ENCODE measurements around the gene ONECUT2. TPM values are rescaled to one million over a fixed set of nuclear protein-coding genes. Genes with fewer than 3 reads are reported as not detected.

Gene ONECUT2
- total RNA-seq, 1 experiment from 2014 or later: 4.3 TPM

DNA sequence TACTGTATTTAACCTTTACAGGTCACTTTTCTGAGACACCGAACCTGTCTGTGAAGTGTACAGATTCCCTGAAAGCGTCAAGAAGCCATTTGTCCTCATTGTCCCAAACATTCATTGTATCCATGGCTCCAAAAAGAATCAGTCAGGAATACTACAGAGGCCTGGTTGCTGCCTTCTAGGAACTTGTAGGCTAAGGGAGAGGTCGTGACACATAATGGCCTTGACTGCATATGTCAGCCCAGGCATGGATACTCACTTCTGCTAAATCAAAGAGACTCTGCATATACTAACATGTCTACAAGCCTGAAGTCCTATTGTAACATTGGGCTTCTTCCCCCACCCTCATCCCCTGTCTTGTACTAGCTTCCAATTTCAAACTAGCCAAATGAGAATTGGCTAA lies 40.2 kb downstream of the ONECUT2 start:
- Histone ChIP-seq H3K9me2 (ENCODE audit: insufficient read depth) (no peaks in the 10 kb centered on the region), H3K27ac (ENCODE audit: low read depth, low read length) (no peak overlapping the region), H3K4me3 (replicated peaks in 1 of 2; ENCODE audit: low read depth in 1 of 2, low read length in 2 of 2) (no peak overlapping the region), H3K79me2 (ENCODE audit: insufficient read depth, low read length) (no peaks in the 10 kb centered on the region), H2AFZ (ENCODE audit: low read depth, low read length, poor library complexity, severe bottlenecking) (no peak overlapping the region), H3K9ac (ENCODE audit: low read length) (no peak overlapping the region), H3K9me3 (ENCODE audit: control insufficient read depth in 1 of 2, insufficient read depth in 1 of 2, low read depth in 1 of 2, low read length in 2 of 2) (no peaks in the 10 kb centered on the region), H3K36me3 (ENCODE audit: control insufficient read depth in 1 of 2, insufficient read depth in 2 of 2, low read length in 2 of 2) (no peaks in the 10 kb centered on the region), H3K4me1 (ENCODE audit: control insufficient read depth in 1 of 2, insufficient read depth in 2 of 2, low read length in 2 of 2) (no peaks in the 10 kb centered on the region), H4K20me1 (ENCODE audit: insufficient read depth) (no peaks in the 10 kb centered on the region), H3K4me2 (ENCODE audit: low read length) (no peak overlapping the region), H3K27me3 (ENCODE audit: insufficient read depth, low read length) (no peaks in the 10 kb centered on the region)
- ChIA-PET POLR2A (no interaction called here), RAD21 (ENCODE audit: low non-redundant PET in 1 of 2, low total read pairs in 2 of 2, uncharacterized antibody in 2 of 2, unreplicated experiment in 2 of 2) (no interaction called here), CTCF (no interaction called here)
- no peak for TF ChIP-seq CEBPB (IDR thresholded peaks at IDR 0.05; ENCODE audit: low read depth)
- TF ChIP-seq SIN3A (IDR thresholded peaks at IDR 0.05; ENCODE audit: low read depth): no peak
- no peak for TF ChIP-seq POLR2A (IDR thresholded peaks at IDR 0.05; ENCODE audit: borderline replicate concordance, extremely low read depth, insufficient read depth, insufficient read length)
- no peak for TF ChIP-seq POLR2AphosphoS5 (IDR thresholded peaks at IDR 0.05; ENCODE audit: low read depth, low read length)
- no peak for TF ChIP-seq CBX3 (IDR thresholded peaks at IDR 0.05; ENCODE audit: low read depth)
- no peak for TF ChIP-seq TCF7L2 (IDR thresholded peaks at IDR 0.05; ENCODE audit: borderline replicate concordance, extremely low read depth, insufficient read depth, insufficient read length)
- TF ChIP-seq SRF (IDR thresholded peaks at IDR 0.05; ENCODE audit: low read depth): no peak
- TF ChIP-seq FOSL1 (IDR thresholded peaks at IDR 0.05; ENCODE audit: low read depth): no peak
- no peak for TF ChIP-seq EGR1 (IDR thresholded peaks at IDR 0.05; ENCODE audit: low read depth)
- TF ChIP-seq, protein P1, sequence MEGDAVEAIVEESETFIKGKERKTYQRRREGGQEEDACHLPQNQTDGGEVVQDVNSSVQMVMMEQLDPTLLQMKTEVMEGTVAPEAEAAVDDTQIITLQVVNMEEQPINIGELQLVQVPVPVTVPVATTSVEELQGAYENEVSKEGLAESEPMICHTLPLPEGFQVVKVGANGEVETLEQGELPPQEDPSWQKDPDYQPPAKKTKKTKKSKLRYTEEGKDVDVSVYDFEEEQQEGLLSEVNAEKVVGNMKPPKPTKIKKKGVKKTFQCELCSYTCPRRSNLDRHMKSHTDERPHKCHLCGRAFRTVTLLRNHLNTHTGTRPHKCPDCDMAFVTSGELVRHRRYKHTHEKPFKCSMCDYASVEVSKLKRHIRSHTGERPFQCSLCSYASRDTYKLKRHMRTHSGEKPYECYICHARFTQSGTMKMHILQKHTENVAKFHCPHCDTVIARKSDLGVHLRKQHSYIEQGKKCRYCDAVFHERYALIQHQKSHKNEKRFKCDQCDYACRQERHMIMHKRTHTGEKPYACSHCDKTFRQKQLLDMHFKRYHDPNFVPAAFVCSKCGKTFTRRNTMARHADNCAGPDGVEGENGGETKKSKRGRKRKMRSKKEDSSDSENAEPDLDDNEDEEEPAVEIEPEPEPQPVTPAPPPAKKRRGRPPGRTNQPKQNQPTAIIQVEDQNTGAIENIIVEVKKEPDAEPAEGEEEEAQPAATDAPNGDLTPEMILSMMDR (IDR thresholded peaks at IDR 0.05 in 2 of 3, conservative IDR thresholded peaks at IDR 0.05 in 1 of 3; ENCODE audit: borderline replicate concordance in 1 of 3, insufficient read depth in 1 of 3, low read depth in 2 of 3, low read length in 2 of 3): no peak
- TF ChIP-seq JUND (IDR thresholded peaks at IDR 0.05): no peak
- TF ChIP-seq, protein P2, sequence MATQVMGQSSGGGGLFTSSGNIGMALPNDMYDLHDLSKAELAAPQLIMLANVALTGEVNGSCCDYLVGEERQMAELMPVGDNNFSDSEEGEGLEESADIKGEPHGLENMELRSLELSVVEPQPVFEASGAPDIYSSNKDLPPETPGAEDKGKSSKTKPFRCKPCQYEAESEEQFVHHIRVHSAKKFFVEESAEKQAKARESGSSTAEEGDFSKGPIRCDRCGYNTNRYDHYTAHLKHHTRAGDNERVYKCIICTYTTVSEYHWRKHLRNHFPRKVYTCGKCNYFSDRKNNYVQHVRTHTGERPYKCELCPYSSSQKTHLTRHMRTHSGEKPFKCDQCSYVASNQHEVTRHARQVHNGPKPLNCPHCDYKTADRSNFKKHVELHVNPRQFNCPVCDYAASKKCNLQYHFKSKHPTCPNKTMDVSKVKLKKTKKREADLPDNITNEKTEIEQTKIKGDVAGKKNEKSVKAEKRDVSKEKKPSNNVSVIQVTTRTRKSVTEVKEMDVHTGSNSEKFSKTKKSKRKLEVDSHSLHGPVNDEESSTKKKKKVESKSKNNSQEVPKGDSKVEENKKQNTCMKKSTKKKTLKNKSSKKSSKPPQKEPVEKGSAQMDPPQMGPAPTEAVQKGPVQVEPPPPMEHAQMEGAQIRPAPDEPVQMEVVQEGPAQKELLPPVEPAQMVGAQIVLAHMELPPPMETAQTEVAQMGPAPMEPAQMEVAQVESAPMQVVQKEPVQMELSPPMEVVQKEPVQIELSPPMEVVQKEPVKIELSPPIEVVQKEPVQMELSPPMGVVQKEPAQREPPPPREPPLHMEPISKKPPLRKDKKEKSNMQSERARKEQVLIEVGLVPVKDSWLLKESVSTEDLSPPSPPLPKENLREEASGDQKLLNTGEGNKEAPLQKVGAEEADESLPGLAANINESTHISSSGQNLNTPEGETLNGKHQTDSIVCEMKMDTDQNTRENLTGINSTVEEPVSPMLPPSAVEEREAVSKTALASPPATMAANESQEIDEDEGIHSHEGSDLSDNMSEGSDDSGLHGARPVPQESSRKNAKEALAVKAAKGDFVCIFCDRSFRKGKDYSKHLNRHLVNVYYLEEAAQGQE (IDR thresholded peaks at IDR 0.05; ENCODE audit: low read depth): no peak
- BruUV-seq (replicated peaks): no TSS peak
- ATAC-seq (no peak), DNase-seq (ENCODE audit: low read depth, low spot score) (no peak)
- intact Hi-C loops (cut with micrococcal nuclease): no loop called here

Measured in HCT116 (cell line).